ENCODE measurements around the gene PTPA. TPM values are rescaled to one million over a fixed set of nuclear protein-coding genes. Genes with fewer than 3 reads are reported as not detected.

PTPA gene
- total and polyA plus RNA-seq, 9 of the 15 experiments (the other 6 are each of a cell fraction or from before 2014, with no cell fraction given), result 1.7 to 121 (median 72.6) TPM

DNA sequence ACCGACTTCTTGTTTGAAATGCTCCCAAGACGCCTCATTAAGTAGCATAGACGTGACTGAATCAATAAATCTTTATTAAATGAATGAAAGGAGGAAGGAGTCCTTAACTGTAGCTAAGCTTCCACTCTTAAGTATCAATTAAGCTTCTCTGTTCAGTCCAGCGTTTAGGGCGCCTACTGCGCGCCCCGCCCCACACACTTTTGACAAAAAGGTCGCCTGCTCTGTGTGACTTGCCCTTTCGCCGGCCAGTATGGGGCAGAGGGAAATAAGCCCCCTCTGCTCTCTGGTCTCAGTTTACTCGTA lies 31.0 kb upstream of the PTPA start (continued):
- TF ChIP-seq IFI16 (CRISPR knock-in tag; IDR thresholded peaks at IDR 0.05), result no peak
- no peak for TF ChIP-seq SMARCC2 (IDR thresholded peaks at IDR 0.05; ENCODE audit: low read depth)
- no peak for TF ChIP-seq PHF8 (IDR thresholded peaks at IDR 0.05; ENCODE audit: borderline replicate concordance, low read length)
- no peak for TF ChIP-seq ZNF507 (tag; conservative IDR thresholded peaks at IDR 0.05)
- TF ChIP-seq, protein P1, sequence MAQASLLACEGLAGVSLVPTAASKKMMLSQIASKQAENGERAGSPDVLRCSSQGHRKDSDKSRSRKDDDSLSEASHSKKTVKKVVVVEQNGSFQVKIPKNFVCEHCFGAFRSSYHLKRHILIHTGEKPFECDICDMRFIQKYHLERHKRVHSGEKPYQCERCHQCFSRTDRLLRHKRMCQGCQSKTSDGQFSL (CRISPR knock-in tag; IDR thresholded peaks at IDR 0.05), result no peak
- TF ChIP-seq, protein P1 (tag; IDR thresholded peaks at IDR 0.05), result no peak
- TF ChIP-seq, protein P2, sequence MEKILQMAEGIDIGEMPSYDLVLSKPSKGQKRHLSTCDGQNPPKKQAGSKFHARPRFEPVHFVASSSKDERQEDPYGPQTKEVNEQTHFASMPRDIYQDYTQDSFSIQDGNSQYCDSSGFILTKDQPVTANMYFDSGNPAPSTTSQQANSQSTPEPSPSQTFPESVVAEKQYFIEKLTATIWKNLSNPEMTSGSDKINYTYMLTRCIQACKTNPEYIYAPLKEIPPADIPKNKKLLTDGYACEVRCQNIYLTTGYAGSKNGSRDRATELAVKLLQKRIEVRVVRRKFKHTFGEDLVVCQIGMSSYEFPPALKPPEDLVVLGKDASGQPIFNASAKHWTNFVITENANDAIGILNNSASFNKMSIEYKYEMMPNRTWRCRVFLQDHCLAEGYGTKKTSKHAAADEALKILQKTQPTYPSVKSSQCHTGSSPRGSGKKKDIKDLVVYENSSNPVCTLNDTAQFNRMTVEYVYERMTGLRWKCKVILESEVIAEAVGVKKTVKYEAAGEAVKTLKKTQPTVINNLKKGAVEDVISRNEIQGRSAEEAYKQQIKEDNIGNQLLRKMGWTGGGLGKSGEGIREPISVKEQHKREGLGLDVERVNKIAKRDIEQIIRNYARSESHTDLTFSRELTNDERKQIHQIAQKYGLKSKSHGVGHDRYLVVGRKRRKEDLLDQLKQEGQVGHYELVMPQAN (IDR thresholded peaks at IDR 0.05; ENCODE audit: borderline replicate concordance), result peak; percentile 77
- TF ChIP-seq RBM15 (IDR thresholded peaks at IDR 0.05; ENCODE audit: insufficient read depth, low read length), result no peak
- TF ChIP-seq, protein P3, sequence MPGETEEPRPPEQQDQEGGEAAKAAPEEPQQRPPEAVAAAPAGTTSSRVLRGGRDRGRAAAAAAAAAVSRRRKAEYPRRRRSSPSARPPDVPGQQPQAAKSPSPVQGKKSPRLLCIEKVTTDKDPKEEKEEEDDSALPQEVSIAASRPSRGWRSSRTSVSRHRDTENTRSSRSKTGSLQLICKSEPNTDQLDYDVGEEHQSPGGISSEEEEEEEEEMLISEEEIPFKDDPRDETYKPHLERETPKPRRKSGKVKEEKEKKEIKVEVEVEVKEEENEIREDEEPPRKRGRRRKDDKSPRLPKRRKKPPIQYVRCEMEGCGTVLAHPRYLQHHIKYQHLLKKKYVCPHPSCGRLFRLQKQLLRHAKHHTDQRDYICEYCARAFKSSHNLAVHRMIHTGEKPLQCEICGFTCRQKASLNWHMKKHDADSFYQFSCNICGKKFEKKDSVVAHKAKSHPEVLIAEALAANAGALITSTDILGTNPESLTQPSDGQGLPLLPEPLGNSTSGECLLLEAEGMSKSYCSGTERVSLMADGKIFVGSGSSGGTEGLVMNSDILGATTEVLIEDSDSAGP (CRISPR knock-in tag; IDR thresholded peaks at IDR 0.05), result no peak
- TF ChIP-seq CCNT2 (IDR thresholded peaks at IDR 0.05; ENCODE audit: borderline replicate concordance, extremely low read depth, insufficient read length, low read depth, low read length), result no peak
- no peak for TF ChIP-seq MYNN (IDR thresholded peaks at IDR 0.05)
- TF ChIP-seq MYNN (CRISPR knock-in tag; IDR thresholded peaks at IDR 0.05), result no peak
- TF ChIP-seq, protein P4, sequence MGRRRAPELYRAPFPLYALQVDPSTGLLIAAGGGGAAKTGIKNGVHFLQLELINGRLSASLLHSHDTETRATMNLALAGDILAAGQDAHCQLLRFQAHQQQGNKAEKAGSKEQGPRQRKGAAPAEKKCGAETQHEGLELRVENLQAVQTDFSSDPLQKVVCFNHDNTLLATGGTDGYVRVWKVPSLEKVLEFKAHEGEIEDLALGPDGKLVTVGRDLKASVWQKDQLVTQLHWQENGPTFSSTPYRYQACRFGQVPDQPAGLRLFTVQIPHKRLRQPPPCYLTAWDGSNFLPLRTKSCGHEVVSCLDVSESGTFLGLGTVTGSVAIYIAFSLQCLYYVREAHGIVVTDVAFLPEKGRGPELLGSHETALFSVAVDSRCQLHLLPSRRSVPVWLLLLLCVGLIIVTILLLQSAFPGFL (CRISPR knock-in tag; IDR thresholded peaks at IDR 0.05), result 0 out of 2 replicates have a peak, but pooled peaks have one; percentile 43
- TF ChIP-seq KLF6 (CRISPR knock-in tag; IDR thresholded peaks at IDR 0.05; ENCODE audit: borderline replicate concordance), result no peak
- TF ChIP-seq ZNF134 (CRISPR knock-in tag; conservative IDR thresholded peaks at IDR 0.05), result no peak
- TF ChIP-seq, protein P5, sequence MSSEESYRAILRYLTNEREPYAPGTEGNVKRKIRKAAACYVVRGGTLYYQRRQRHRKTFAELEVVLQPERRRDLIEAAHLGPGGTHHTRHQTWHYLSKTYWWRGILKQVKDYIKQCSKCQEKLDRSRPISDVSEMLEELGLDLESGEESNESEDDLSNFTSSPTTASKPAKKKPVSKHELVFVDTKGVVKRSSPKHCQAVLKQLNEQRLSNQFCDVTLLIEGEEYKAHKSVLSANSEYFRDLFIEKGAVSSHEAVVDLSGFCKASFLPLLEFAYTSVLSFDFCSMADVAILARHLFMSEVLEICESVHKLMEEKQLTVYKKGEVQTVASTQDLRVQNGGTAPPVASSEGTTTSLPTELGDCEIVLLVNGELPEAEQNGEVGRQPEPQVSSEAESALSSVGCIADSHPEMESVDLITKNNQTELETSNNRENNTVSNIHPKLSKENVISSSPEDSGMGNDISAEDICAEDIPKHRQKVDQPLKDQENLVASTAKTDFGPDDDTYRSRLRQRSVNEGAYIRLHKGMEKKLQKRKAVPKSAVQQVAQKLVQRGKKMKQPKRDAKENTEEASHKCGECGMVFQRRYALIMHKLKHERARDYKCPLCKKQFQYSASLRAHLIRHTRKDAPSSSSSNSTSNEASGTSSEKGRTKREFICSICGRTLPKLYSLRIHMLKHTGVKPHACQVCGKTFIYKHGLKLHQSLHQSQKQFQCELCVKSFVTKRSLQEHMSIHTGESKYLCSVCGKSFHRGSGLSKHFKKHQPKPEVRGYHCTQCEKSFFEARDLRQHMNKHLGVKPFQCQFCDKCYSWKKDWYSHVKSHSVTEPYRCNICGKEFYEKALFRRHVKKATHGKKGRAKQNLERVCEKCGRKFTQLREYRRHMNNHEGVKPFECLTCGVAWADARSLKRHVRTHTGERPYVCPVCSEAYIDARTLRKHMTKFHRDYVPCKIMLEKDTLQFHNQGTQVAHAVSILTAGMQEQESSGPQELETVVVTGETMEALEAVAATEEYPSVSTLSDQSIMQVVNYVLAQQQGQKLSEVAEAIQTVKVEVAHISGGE (CRISPR knock-in tag; IDR thresholded peaks at IDR 0.05), result no peak
- 0 out of 2 replicates have a peak, but pooled peaks have one; percentile 24 for TF ChIP-seq ZNF24 (IDR thresholded peaks at IDR 0.05)
- no peak for TF ChIP-seq ZNF57 (CRISPR knock-in tag; IDR thresholded peaks at IDR 0.05)
- TF ChIP-seq NEUROD1 (IDR thresholded peaks at IDR 0.05; ENCODE audit: borderline replicate concordance, low read depth, low read length, partially characterized antibody), result no peak
- TF ChIP-seq SETDB1 (IDR thresholded peaks at IDR 0.05; ENCODE audit: low read length), result no peak
